NB4 (cell line): ENCODE measurements around the gene MYNN.

Experiments
- CTCF ChIP-seq: IDR thresholded peaks from one replicate; pipeline ENCODE4 v1.5.1; 2012; ENCODE audit warnings: low read depth, low read length
- POLR2A ChIP-seq: IDR thresholded peaks from 2 replicates; pipeline ENCODE4 v1.6.1; 2011; ENCODE audit warnings: mild to moderate bottlenecking; ENCODE audit not compliant: insufficient read length; ENCODE audit errors: extremely low read depth

GRCh38 chr3:169818316-169818715, 45.1 kb downstream of the MYNN start:
- TF ChIP-seq POLR2A (no peak), CTCF (no peak)
